ENCODE data around the gene TGFBR2.

DNA sequence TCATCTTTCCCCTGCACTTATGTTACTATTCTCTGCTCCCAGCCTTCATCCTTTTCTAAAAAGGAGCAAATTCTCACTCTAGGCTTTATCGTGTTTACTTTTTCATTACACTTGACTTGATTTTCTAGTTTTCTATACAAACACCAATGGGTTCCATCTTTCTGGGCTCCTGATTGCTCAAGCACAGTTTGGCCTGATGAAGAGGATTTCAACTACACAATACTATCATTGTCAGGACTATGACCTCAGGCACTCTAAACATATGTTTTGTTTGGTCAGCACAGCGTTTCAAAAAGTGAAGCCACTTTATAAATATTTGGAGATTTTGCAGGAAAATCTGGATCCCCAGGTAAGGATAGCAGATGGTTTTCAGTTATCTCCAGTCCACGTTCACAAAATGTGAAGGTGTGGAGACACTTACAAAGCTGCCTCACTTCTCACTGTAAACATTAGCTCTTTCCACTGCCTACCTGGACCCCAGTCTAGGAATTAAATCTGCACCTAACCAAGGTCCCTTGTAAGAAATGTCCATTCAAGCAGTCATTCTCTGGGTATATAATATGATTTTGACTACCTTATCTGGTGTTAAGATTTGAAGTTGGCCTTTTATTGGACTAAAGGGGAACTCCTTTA is 86.2 kb downstream of the TGFBR2 start:
- TF ChIP-seq CTCF (conservative IDR thresholded peaks at IDR 0.05; ENCODE audit: low read depth, low read length): no peak
- no peak for TF ChIP-seq EZH2phosphoT487 (IDR thresholded peaks at IDR 0.05; ENCODE audit: borderline replicate concordance, low read length)
- TF ChIP-seq EZH2 (IDR thresholded peaks at IDR 0.05; ENCODE audit: low read length, unreplicated experiment): no peak

Data from PC-3 (cell line).